Bronchial epithelial cell (primary cell): ENCODE data around the gene C4orf50. TPM values are rescaled to one million over a fixed set of nuclear protein-coding genes. Genes with fewer than 3 reads are reported as not detected.

Source experiments
- DNase-seq: peaks from one replicate; pipeline ENCODE4 v3.0.0-alpha.2; 2010; ENCODE audit warnings: low read depth
- FAIRE-seq: peaks from 2 replicates; lab custom pipeline; 2011; peaks lifted over from hg19 to GRCh38; lab: Jason Lieb, UNC
- H3K27me3 ChIP-seq: 2 replicates; pipeline ENCODE4 v1.5.1; 2011; ENCODE audit warnings: low read length; ENCODE audit not compliant: control insufficient read depth, insufficient read depth
- H3K36me3 ChIP-seq: 2 replicates; pipeline ENCODE4 v1.5.1; 2011; ENCODE audit warnings: low read length; ENCODE audit not compliant: control insufficient read depth, insufficient read depth
- H3K4me3 ChIP-seq: 2 replicates; pipeline ENCODE4 v1.5.1; 2011; ENCODE audit warnings: mild to moderate bottlenecking, low read depth, low read length, control low read depth
- CTCF ChIP-seq: IDR thresholded peaks from 2 replicates; pipeline ENCODE4 v1.5.1; 2011; ENCODE audit warnings: mild to moderate bottlenecking, moderate library complexity, low read length, control low read depth, inconsistent platforms; ENCODE audit not compliant: insufficient read depth, severe bottlenecking
- total RNA-seq: library from RNA; depleted of rRNA; stranded (reverse); fragments of >200 nt; gene quantifications from 2 replicates; pipeline ENCODE4 v1.2.1, GENCODE V29; 2014

Gene C4orf50
- total RNA-seq, 1 donor from 2014 or later, result not detected

GRCh38 chr4:5891563-5892322, 126.5 kb downstream of the C4orf50 start:
- TF ChIP-seq CTCF, result no peak
- Histone ChIP-seq H3K4me3 (no peak overlapping the region), H3K36me3 (no peaks in the 10 kb centered on the region), H3K27me3 (peaks cover 43% of the 10 kb centered on the region)
- no peak for FAIRE-seq
- DNase-seq, result no peak

- FAIRE-seq, result no peak
These were observed 128.0 kb downstream of the C4orf50 start for GRCh38 chr4:5890063-5890727.

GRCh38 chr4:5889002-5889696, 129.1 kb downstream of the C4orf50 start:
- Histone ChIP-seq H3K27me3 (peaks cover 43% of the 10 kb centered on the region), H3K4me3 (no peak overlapping the region), H3K36me3 (no peaks in the 10 kb centered on the region)
- DNase-seq, result no peak
- no peak for FAIRE-seq
- no peak for TF ChIP-seq CTCF

More at GRCh38 chr4:5890063-5890727, 128.0 kb downstream of the C4orf50 start:
- Histone ChIP-seq H3K4me3 (no peak overlapping the region), H3K36me3 (no peaks in the 10 kb centered on the region), H3K27me3 (peaks cover 43% of the 10 kb centered on the region)
- DNase-seq, result no peak
- no peak for TF ChIP-seq CTCF

- DNase-seq, result no peak
- TF ChIP-seq CTCF, result no peak
- no peaks in the 10 kb centered on the region for H3K36me3 ChIP-seq
- no peak overlapping the region for H3K4me3 ChIP-seq
- H3K27me3 ChIP-seq, result peaks cover 35% of the 10 kb centered on the region
- no peak for FAIRE-seq
These were observed 129.8 kb downstream of the C4orf50 start for GRCh38 chr4:5888222-5889001.

GRCh38 chr4:5887361-5888221, 130.6 kb downstream of the C4orf50 start:
- DNase-seq (no peak), FAIRE-seq (no peak)
- TF ChIP-seq CTCF, result no peak
- peaks cover 33% of the 10 kb centered on the region for H3K27me3 ChIP-seq
- H3K36me3 ChIP-seq, result no peaks in the 10 kb centered on the region
- no peak overlapping the region for H3K4me3 ChIP-seq
